ENCODE results near the gene HOXA6. TPM values are rescaled to one million over a fixed set of nuclear protein-coding genes. Genes with fewer than 3 reads are reported as not detected.

The HOXA6 gene
- total RNA-seq, 2 experiments from 2014 or later: not detected

GRCh38 chr7:27140126-27140857 is 7.3 kb downstream of the HOXA6 start:
- CTCF ChIA-PET: interaction anchor here (1.1 kb wide), 1 partner anchor 11 kb away, joined by 3 read pairs; no protein-coding TSS in a partner anchor
- H3K27me3 ChIP-seq (ENCODE audit: control insufficient read depth in 1 of 2, insufficient read depth in 2 of 2, low read length in 2 of 2): peaks cover 25 to 66% of the 10 kb centered on the region in 2 experiments
- POLR2A ChIA-PET: no interaction called here
- Mint-ChIP-seq H3K4me3 (no peak overlapping the region), H3K27me3 (peaks cover 72% of the 10 kb centered on the region), H3K27ac (no peak overlapping the region), H3K9me3 (no peaks in the 10 kb centered on the region), H3K36me3 (ENCODE audit: low read depth) (no peaks in the 10 kb centered on the region), H3K4me1 (ENCODE audit: low read depth) (no peaks in the 10 kb centered on the region)
- DNase-seq (no peak), ATAC-seq (ENCODE audit: poor library complexity) (no peak)
- H3K9me3 ChIP-seq (ENCODE audit: control insufficient read depth in 1 of 2, insufficient read depth in 1 of 2, low read length in 2 of 2): peaks cover 0 to 20% of the 10 kb centered on the region in 2 experiments
- no peak overlapping the region for H3K4me3 ChIP-seq (ENCODE audit: low read length)
- TF ChIP-seq, protein P1, sequence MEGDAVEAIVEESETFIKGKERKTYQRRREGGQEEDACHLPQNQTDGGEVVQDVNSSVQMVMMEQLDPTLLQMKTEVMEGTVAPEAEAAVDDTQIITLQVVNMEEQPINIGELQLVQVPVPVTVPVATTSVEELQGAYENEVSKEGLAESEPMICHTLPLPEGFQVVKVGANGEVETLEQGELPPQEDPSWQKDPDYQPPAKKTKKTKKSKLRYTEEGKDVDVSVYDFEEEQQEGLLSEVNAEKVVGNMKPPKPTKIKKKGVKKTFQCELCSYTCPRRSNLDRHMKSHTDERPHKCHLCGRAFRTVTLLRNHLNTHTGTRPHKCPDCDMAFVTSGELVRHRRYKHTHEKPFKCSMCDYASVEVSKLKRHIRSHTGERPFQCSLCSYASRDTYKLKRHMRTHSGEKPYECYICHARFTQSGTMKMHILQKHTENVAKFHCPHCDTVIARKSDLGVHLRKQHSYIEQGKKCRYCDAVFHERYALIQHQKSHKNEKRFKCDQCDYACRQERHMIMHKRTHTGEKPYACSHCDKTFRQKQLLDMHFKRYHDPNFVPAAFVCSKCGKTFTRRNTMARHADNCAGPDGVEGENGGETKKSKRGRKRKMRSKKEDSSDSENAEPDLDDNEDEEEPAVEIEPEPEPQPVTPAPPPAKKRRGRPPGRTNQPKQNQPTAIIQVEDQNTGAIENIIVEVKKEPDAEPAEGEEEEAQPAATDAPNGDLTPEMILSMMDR (IDR thresholded peaks at IDR 0.05): no peak
- H3K36me3 ChIP-seq (ENCODE audit: insufficient read depth, low read length): no peaks in the 10 kb centered on the region
- intact Hi-C loops (cut with DNase I, micrococcal nuclease): no loop called here
- no peaks in the 10 kb centered on the region for H3K4me1 ChIP-seq (ENCODE audit: insufficient read depth, low read length)
- H3K27ac ChIP-seq (ENCODE audit: low read depth in 1 of 2, low read length in 2 of 2): no peak overlapping the region

GRCh38 chr7:27139334-27140125 is 8.0 kb downstream of the HOXA6 start:
- Histone ChIP-seq H3K27ac (ENCODE audit: low read depth in 1 of 2, low read length in 2 of 2) (no peak overlapping the region), H3K36me3 (ENCODE audit: insufficient read depth, low read length) (no peaks in the 10 kb centered on the region), H3K9me3 (ENCODE audit: control insufficient read depth in 1 of 2, insufficient read depth in 1 of 2, low read length in 2 of 2) (peaks cover 0 to 12% of the 10 kb centered on the region in 2 experiments), H3K4me3 (ENCODE audit: low read length) (no peak overlapping the region), H3K4me1 (ENCODE audit: insufficient read depth, low read length) (no peaks in the 10 kb centered on the region), H3K27me3 (ENCODE audit: control insufficient read depth in 1 of 2, insufficient read depth in 2 of 2, low read length in 2 of 2) (peaks cover 19 to 66% of the 10 kb centered on the region in 2 experiments)
- TF ChIP-seq, protein P1 (IDR thresholded peaks at IDR 0.05): no peak
- POLR2A ChIA-PET: no interaction called here
- intact Hi-C loops (cut with DNase I, micrococcal nuclease): no loop called here
- Mint-ChIP-seq H3K4me1 (ENCODE audit: low read depth) (no peaks in the 10 kb centered on the region), H3K9me3 (no peaks in the 10 kb centered on the region), H3K27ac (no peak overlapping the region), H3K36me3 (ENCODE audit: low read depth) (no peaks in the 10 kb centered on the region), H3K4me3 (no peak overlapping the region), H3K27me3 (peaks cover 79% of the 10 kb centered on the region)
- CTCF ChIA-PET: interaction anchor here (1.1 kb wide), 1 partner anchor 12 kb away, joined by 3 read pairs; no protein-coding TSS in a partner anchor
- ATAC-seq (ENCODE audit: poor library complexity) (no peak), DNase-seq (no peak)

GRCh38 chr7:27138985-27139333 is 8.6 kb downstream of the HOXA6 start:
- H3K36me3 Mint-ChIP-seq (ENCODE audit: low read depth): no peaks in the 10 kb centered on the region
- no peak for DNase-seq

More at GRCh38 chr7:27138985-27139333, 8.6 kb downstream of the HOXA6 start:
- Mint-ChIP-seq H3K27me3 (peaks cover 79% of the 10 kb centered on the region), H3K9me3 (no peaks in the 10 kb centered on the region), H3K4me3 (no peak overlapping the region), H3K27ac (no peak overlapping the region), H3K4me1 (ENCODE audit: low read depth) (no peaks in the 10 kb centered on the region)
- TF ChIP-seq, protein P1 (IDR thresholded peaks at IDR 0.05): no peak
- H3K9me3 ChIP-seq (ENCODE audit: control insufficient read depth in 1 of 2, insufficient read depth in 1 of 2, low read length in 2 of 2): peaks cover 0 to 10% of the 10 kb centered on the region in 2 experiments
- no peak overlapping the region for H3K27ac ChIP-seq (ENCODE audit: low read depth in 1 of 2, low read length in 2 of 2)
- no peak overlapping the region for H3K4me3 ChIP-seq (ENCODE audit: low read length)
- no peaks in the 10 kb centered on the region for H3K4me1 ChIP-seq (ENCODE audit: insufficient read depth, low read length)
- CTCF ChIA-PET: no interaction called here
- ATAC-seq (ENCODE audit: poor library complexity): no peak
- POLR2A ChIA-PET: no interaction called here
- no peaks in the 10 kb centered on the region for H3K36me3 ChIP-seq (ENCODE audit: insufficient read depth, low read length)
- peaks cover 19 to 63% of the 10 kb centered on the region in 2 experiments for H3K27me3 ChIP-seq (ENCODE audit: control insufficient read depth in 1 of 2, insufficient read depth in 2 of 2, low read length in 2 of 2)
- intact Hi-C loops (cut with DNase I, micrococcal nuclease): no loop called here

All from CD4-positive, alpha-beta T cell (primary cell).